GM13976 (cell line): ENCODE results near the gene ERBB4.

Experiments used
- DNase-seq: peaks from one replicate; pipeline ENCODE4 v3.0.0; 2012; ENCODE audit warnings: low spot score
- in situ Hi-C: fragments of 300-500 bp; cut with MboI; formaldehyde crosslinking; loops from one replicate; pipeline ENCODE4 v1.12.0; 2022; ENCODE audit warnings: low sequenced_read_pairs, mixed read lengths, inconsistent platforms; ENCODE audit not compliant: unreplicated experiment
- TF ChIP-seq, protein P1 (sequence below): IDR thresholded peaks from 2 replicates; pipeline ENCODE4 v1.5.1; 2012; ENCODE audit warnings: borderline replicate concordance, mild to moderate bottlenecking; ENCODE audit not compliant: insufficient read depth; ENCODE audit errors: extremely low read depth, missing control alignments, control extremely low read depth

ERBB4 gene

DNA sequence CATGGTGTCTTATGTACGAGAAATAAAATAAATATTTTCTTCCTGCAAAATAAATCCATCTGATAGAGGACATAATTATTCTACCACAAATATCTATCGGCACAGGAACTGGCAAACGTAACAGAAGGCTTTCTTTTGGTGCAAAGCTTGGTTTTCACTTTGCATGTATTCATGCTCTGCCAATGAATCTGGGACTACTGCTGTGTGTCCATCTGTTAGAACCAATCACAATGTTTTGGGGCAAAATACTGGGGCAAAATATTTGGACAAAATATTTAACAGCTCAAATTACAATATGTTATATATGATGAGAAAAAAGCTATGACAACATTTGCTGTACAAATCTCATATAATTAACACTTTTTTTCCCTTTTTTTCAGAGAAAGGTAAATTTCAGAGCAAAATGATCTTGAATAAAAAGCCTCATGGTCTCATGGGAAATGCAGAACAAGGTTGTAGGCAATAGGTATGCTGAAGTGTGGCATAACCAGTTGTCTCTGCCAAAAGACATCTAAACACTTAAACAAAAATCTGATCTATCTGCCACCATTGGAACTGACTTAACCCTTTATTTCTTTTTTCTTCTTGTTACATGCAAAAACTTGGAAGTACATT is 1059.0 kb downstream of the ERBB4 start:
- TF ChIP-seq, protein P1, sequence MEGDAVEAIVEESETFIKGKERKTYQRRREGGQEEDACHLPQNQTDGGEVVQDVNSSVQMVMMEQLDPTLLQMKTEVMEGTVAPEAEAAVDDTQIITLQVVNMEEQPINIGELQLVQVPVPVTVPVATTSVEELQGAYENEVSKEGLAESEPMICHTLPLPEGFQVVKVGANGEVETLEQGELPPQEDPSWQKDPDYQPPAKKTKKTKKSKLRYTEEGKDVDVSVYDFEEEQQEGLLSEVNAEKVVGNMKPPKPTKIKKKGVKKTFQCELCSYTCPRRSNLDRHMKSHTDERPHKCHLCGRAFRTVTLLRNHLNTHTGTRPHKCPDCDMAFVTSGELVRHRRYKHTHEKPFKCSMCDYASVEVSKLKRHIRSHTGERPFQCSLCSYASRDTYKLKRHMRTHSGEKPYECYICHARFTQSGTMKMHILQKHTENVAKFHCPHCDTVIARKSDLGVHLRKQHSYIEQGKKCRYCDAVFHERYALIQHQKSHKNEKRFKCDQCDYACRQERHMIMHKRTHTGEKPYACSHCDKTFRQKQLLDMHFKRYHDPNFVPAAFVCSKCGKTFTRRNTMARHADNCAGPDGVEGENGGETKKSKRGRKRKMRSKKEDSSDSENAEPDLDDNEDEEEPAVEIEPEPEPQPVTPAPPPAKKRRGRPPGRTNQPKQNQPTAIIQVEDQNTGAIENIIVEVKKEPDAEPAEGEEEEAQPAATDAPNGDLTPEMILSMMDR, result no peak
- in situ Hi-C loops, result no loop called here
- DNase-seq, result no peak

DNA sequence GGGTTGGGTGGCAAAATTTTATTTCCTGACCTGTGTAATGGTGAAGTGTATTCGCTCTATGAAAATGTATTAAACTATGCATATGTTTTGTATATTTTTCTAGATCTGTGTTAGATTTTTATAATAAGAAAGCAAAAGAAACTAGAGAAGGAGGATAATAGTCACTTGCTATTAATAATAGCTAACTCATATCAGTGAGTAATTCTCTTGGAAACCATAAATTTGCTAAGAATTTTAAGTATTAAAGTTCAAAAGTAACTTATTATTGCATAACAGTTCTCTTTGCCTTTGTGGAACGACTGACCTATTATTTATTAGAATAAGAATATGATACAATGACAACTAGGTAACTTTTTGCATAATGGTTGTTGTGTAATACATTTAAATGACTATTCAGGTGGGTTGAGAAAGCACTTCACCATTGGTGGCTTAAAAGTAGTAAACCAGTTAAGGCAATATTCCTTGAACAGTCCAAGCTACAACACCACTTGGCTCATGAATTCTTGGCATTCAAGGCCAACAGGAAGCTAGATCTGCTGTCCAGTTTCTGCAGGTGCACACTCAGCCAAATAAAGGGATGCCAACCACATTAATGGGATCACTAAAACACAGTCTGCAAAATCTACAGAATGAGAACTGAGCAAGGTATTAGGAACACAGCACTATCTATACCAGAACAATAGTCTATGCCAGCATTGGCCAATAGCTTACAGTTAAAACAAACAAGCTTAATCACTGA is 1060.9 kb downstream of the ERBB4 start:
- DNase-seq, result no peak
- TF ChIP-seq, protein P1, result no peak

DNA sequence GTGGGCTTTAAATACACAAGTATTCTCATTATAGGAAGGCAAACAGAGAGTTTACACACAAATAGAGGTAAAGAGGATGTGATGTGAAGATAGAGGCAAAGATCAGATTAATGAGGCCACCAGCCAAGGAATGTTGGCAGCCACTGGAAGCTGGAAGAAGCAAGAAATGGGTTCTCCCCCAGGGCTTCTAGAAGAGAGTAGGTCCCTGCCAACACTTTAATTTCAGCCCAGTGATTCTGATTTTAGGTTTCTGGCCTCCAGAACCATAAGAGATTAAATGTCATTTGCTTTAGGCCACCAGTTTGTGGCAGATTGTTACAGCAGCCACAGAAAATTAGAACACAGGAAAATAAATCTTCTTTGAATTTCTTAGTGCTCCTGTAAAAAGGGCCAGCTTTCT is 1065.5 kb downstream of the ERBB4 start:
- TF ChIP-seq, protein P1, result no peak
- no peak for DNase-seq
- in situ Hi-C loops, result no loop called here

More for the DNA sequence above, 1060.9 kb downstream of the ERBB4 start:
- in situ Hi-C loops, result no loop called here

DNA sequence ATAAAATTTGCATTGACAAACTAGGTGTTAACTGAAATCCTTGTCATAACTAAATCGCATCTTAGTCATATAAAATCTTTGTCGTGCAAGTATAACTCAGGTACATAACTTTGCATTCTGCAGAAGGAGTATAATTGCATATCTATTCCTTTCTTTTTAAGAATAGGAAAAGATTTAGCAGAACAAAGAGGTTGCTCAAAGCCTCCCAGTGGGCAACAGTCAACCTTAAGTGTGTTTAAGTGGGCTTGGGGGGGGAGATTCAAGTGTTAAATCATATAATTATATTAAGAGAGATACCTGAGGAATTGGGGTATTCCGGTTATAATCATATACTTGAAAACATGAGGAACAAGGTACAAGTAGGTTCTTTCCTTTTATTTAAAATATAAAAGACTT is 1068.9 kb downstream of the ERBB4 start:
- TF ChIP-seq, protein P1, result no peak
- in situ Hi-C loops, result no loop called here

DNA sequence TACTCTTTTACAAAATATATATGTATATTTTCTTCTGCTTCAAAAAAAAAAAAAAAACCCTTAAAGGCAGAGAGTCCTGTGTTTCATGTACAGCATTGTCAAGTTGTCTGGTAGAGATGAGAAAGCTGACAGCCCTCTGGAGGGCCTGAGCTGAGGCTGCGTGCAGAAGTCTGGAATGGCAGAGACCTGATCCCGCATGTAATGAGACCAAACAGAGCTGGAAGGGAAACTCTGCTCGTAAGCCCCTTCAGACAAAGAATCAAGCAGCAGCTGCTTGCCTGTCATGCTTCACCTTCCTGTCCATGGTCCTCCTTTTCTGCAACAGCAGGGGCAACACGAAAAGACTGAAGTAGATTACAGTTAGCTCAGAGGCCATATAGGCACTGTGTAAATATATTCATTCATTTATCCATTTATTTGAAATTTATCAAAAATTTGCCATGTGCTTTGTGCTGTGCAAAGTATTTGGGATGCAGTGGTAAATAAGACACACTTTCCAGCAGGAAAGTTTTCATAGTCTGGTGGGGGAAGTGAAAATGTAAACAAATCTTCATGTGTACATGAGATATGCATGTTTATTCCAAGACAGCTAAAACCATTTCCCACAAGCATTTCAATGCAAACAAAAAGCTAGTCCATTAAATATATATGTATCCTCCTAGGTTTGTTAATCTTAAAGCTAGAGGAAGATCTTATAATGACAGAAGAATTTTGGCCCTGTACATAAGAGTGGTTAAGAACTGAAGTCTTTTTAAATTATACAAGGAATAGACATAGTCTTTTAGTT is 1069.5 kb downstream of the ERBB4 start:
- TF ChIP-seq, protein P1, result no peak
- in situ Hi-C loops, result no loop called here
- no peak for DNase-seq

More for the DNA sequence above, 1068.9 kb downstream of the ERBB4 start:
- DNase-seq, result no peak

DNA sequence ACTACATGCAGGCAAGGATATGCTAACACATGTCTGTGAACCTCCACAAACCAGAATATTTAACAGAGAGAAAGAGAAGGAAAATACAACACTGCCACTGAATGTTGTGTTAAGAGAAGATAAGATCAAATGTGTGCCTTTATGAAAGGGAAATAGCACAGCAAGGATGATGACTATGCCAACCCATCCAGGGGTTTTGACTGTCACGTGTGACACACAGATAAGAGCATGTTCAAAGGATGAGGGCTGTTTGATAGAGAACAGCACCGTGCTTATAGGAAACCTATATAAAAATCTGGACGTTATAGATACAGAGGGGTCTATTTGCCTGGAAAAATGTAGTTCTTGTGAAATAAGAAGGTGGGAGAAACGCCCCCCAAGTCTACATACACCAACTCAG is 1070.4 kb downstream of the ERBB4 start:
- in situ Hi-C loops, result no loop called here
- TF ChIP-seq, protein P1, result no peak
- no peak for DNase-seq
